Stimulated activated memory B cell treated with anti-CD40 and anti-IgM and Interleukin-4, amounts not matched to agents 10 μg/mL and 1 μg/mL and 100 μg/mL, for 72 hours (primary cell): Measurements from ENCODE around the gene SMOC1.
A peak's percentile ranks its signal among the peaks of the same experiment; 100 is the strongest.

Source experiments
- ATAC-seq: fragments of 150-1000 bp; cut with Tn5 transposase; 2 replicates; pipeline ENCODE4 v1.10.0; 2021
- H3K27ac Mint-ChIP-seq: one replicate; pipeline ENCODE4 v1.8.0; 2022; ENCODE audit warnings: mild to moderate bottlenecking, mixed read lengths
- H3K27me3 Mint-ChIP-seq: one replicate; pipeline ENCODE4 v1.8.0; 2022; ENCODE audit warnings: mixed read lengths
- H3K36me3 Mint-ChIP-seq: one replicate; pipeline ENCODE4 v1.8.0; 2022; ENCODE audit warnings: mixed read lengths
- H3K4me1 Mint-ChIP-seq: one replicate; pipeline ENCODE4 v1.8.0; 2022; ENCODE audit warnings: mixed read lengths
- H3K4me3 Mint-ChIP-seq: one replicate; pipeline ENCODE4 v1.8.0; 2022; ENCODE audit warnings: mild to moderate bottlenecking, moderate library complexity, mixed read lengths
- H3K9me3 Mint-ChIP-seq: one replicate; pipeline ENCODE4 v1.8.0; 2022; ENCODE audit warnings: mixed read lengths

SMOC1 gene

DNA sequence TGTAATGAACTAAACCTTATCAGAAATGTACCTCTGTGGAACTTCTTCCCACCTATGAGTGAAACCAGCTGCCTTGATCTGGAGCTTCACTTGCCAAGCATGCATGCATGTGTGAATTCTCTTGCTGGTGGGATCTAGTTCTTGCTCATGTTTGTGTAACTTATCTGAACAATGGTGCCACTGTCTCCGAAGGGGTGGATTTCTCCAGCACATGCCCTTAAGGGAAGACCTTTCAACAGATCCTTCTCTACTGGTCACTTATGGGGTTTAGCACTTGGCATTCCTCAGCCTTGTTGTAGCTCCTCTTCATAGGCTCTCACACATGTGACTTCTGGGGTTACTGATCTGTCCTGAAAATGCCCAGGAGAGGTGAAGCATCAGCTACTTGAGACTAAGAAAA lies 25.0 kb downstream of the SMOC1 start:
- no peaks in the 10 kb centered on the region for H3K36me3 Mint-ChIP-seq
- H3K4me1 Mint-ChIP-seq, result no peaks in the 10 kb centered on the region
- no peak overlapping the region for H3K27ac Mint-ChIP-seq
- H3K9me3 Mint-ChIP-seq, result peaks cover 2% of the 10 kb centered on the region
- H3K4me3 Mint-ChIP-seq, result no peak overlapping the region
- no peaks in the 10 kb centered on the region for H3K27me3 Mint-ChIP-seq
- ATAC-seq, result no peak

- H3K27me3 Mint-ChIP-seq, result no peaks in the 10 kb centered on the region
- H3K27ac Mint-ChIP-seq, result no peak overlapping the region
- H3K9me3 Mint-ChIP-seq, result no peaks in the 10 kb centered on the region
- no peak for ATAC-seq
- no peaks in the 10 kb centered on the region for H3K36me3 Mint-ChIP-seq
- H3K4me1 Mint-ChIP-seq, result no peaks in the 10 kb centered on the region
- H3K4me3 Mint-ChIP-seq, result no peak overlapping the region
Observed at GRCh38 chr14:69906201-69906600, 27.0 kb downstream of the SMOC1 start.

GRCh38 chr14:69909826-69910550 lies 30.8 kb downstream of the SMOC1 start:
- Mint-ChIP-seq H3K27me3 (peaks cover 2% of the 10 kb centered on the region), H3K4me3 (no peak overlapping the region), H3K9me3 (no peaks in the 10 kb centered on the region), H3K27ac (no peak overlapping the region), H3K4me1 (no peaks in the 10 kb centered on the region), H3K36me3 (no peaks in the 10 kb centered on the region)
- ATAC-seq, result no peak

- Mint-ChIP-seq H3K4me3 (no peak overlapping the region), H3K4me1 (no peaks in the 10 kb centered on the region), H3K27ac (no peak overlapping the region), H3K27me3 (peaks cover 11% of the 10 kb centered on the region), H3K36me3 (no peaks in the 10 kb centered on the region), H3K9me3 (no peaks in the 10 kb centered on the region)
- ATAC-seq, result no peak
Observed at GRCh38 chr14:69910871-69911270, 31.7 kb downstream of the SMOC1 start.

- no peaks in the 10 kb centered on the region for H3K36me3 Mint-ChIP-seq
- ATAC-seq, result no peak
- H3K4me3 Mint-ChIP-seq, result no peak overlapping the region
- peaks cover 26% of the 10 kb centered on the region for H3K27me3 Mint-ChIP-seq
- H3K4me1 Mint-ChIP-seq, result no peaks in the 10 kb centered on the region
- H3K9me3 Mint-ChIP-seq, result no peaks in the 10 kb centered on the region
- H3K27ac Mint-ChIP-seq, result no peak overlapping the region
Observed at GRCh38 chr14:69913686-69914085, 34.5 kb downstream of the SMOC1 start.

GRCh38 chr14:69916396-69916795 lies 37.2 kb downstream of the SMOC1 start:
- H3K4me1 Mint-ChIP-seq, result no peaks in the 10 kb centered on the region
- no peak overlapping the region for H3K27ac Mint-ChIP-seq
- peaks cover 26% of the 10 kb centered on the region for H3K27me3 Mint-ChIP-seq
- H3K9me3 Mint-ChIP-seq, result no peaks in the 10 kb centered on the region
- H3K4me3 Mint-ChIP-seq, result no peak overlapping the region
- no peaks in the 10 kb centered on the region for H3K36me3 Mint-ChIP-seq
- no peak for ATAC-seq

DNA sequence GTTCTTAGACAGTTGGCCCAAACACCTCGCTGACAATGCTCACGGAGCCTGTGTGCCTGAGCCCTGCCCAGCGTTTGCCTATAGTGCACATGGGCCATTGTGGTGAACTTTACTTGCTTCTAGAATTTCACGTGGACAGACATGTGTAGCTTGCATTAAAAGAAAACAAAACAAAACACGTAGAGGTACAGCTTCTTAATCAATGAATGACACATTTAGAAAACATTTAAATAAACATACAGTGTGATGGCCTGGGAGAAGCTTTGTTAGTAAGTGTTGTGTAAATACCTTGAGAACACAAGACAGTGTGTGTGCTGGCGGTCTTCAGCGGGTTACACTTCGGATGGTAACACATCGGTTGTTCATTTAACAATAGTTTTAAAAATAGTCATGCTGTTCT lies 38.1 kb downstream of the SMOC1 start:
- no peak overlapping the region for H3K27ac Mint-ChIP-seq
- no peaks in the 10 kb centered on the region for H3K36me3 Mint-ChIP-seq
- peaks cover 26% of the 10 kb centered on the region for H3K27me3 Mint-ChIP-seq
- H3K4me3 Mint-ChIP-seq, result no peak overlapping the region
- H3K9me3 Mint-ChIP-seq, result no peaks in the 10 kb centered on the region
- ATAC-seq, result no peak
- H3K4me1 Mint-ChIP-seq, result no peaks in the 10 kb centered on the region

- no peaks in the 10 kb centered on the region for H3K36me3 Mint-ChIP-seq
- peaks cover 35% of the 10 kb centered on the region for H3K27me3 Mint-ChIP-seq
- ATAC-seq, result no peak
- H3K27ac Mint-ChIP-seq, result no peak overlapping the region
- no peaks in the 10 kb centered on the region for H3K4me1 Mint-ChIP-seq
- no peak overlapping the region for H3K4me3 Mint-ChIP-seq
- H3K9me3 Mint-ChIP-seq, result no peaks in the 10 kb centered on the region
Observed at GRCh38 chr14:69919815-69920214, 40.6 kb downstream of the SMOC1 start.

- H3K9me3 Mint-ChIP-seq, result no peaks in the 10 kb centered on the region
- no peak overlapping the region for H3K4me3 Mint-ChIP-seq
- H3K27ac Mint-ChIP-seq, result no peak overlapping the region
- H3K4me1 Mint-ChIP-seq, result no peaks in the 10 kb centered on the region
- peaks cover 22% of the 10 kb centered on the region for H3K27me3 Mint-ChIP-seq
- no peaks in the 10 kb centered on the region for H3K36me3 Mint-ChIP-seq
- no peak for ATAC-seq
Observed at GRCh38 chr14:69921052-69921451, 41.8 kb downstream of the SMOC1 start.

DNA sequence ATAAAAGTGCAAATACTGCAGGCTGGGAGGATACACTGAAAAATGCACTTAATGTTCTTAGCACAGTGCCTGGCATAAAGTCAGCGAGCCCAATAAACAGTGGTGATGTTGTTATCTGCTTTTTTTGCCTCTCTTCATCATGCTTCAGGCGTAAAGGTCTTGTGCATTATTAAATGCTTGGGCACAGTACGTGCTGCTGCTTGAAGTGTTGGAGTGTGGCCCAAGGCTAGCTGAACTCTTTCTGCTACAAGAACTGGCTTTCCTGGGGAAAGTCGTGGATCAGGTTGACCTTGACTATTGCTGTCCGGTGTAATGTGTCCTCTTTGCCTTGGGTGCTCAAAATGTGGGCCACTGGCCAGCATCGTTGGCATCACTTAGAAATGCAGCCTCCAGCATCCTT lies 43.0 kb downstream of the SMOC1 start:
- ATAC-seq, result no peak
- H3K36me3 Mint-ChIP-seq, result no peaks in the 10 kb centered on the region
- H3K9me3 Mint-ChIP-seq, result no peaks in the 10 kb centered on the region
- H3K4me3 Mint-ChIP-seq, result no peak overlapping the region
- H3K27me3 Mint-ChIP-seq, result peaks cover 16% of the 10 kb centered on the region
- H3K27ac Mint-ChIP-seq, result no peak overlapping the region
- H3K4me1 Mint-ChIP-seq, result no peaks in the 10 kb centered on the region

GRCh38 chr14:69924201-69924600 lies 45.0 kb downstream of the SMOC1 start:
- no peak overlapping the region for H3K27ac Mint-ChIP-seq
- H3K9me3 Mint-ChIP-seq, result no peaks in the 10 kb centered on the region
- no peaks in the 10 kb centered on the region for H3K4me1 Mint-ChIP-seq
- no peak for ATAC-seq
- no peak overlapping the region for H3K4me3 Mint-ChIP-seq
- no peaks in the 10 kb centered on the region for H3K36me3 Mint-ChIP-seq
- H3K27me3 Mint-ChIP-seq, result peaks cover 28% of the 10 kb centered on the region

DNA sequence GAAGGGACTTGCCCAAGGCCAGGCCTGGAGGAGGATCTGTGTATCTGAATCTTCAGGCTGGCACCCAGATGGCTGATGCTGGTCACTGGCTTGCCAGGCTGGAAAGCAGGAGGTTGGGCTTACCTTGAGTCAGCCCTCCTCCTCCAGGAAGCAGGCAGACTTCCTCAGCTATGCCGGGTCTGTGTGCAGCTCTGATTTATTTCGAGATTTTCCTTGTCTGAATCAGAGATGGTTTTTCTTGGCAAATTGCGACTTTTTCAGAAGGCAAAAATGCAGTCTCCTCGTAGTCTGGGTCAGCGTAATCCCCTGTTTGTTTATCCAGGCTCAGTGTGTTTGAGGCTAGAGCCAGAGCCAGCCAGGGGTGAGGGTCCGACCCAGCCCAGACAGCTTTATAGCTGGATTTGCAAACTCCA lies 48.9 kb downstream of the SMOC1 start:
- no peaks in the 10 kb centered on the region for H3K9me3 Mint-ChIP-seq
- H3K27me3 Mint-ChIP-seq, result peaks cover 62% of the 10 kb centered on the region

GRCh38 chr14:69930780-69931379 lies 51.7 kb downstream of the SMOC1 start:
- no peak overlapping the region for H3K27ac Mint-ChIP-seq
- H3K4me1 Mint-ChIP-seq, result no peaks in the 10 kb centered on the region
- no peaks in the 10 kb centered on the region for H3K9me3 Mint-ChIP-seq
- H3K27me3 Mint-ChIP-seq, result peaks cover 53% of the 10 kb centered on the region
- no peak for ATAC-seq
- H3K36me3 Mint-ChIP-seq, result no peaks in the 10 kb centered on the region
- no peak overlapping the region for H3K4me3 Mint-ChIP-seq

More for the DNA sequence above, 48.9 kb downstream of the SMOC1 start:
- Mint-ChIP-seq H3K36me3 (no peaks in the 10 kb centered on the region), H3K27ac (no peak overlapping the region), H3K4me3 (no peak overlapping the region), H3K4me1 (no peaks in the 10 kb centered on the region)
- ATAC-seq, result no peak

DNA sequence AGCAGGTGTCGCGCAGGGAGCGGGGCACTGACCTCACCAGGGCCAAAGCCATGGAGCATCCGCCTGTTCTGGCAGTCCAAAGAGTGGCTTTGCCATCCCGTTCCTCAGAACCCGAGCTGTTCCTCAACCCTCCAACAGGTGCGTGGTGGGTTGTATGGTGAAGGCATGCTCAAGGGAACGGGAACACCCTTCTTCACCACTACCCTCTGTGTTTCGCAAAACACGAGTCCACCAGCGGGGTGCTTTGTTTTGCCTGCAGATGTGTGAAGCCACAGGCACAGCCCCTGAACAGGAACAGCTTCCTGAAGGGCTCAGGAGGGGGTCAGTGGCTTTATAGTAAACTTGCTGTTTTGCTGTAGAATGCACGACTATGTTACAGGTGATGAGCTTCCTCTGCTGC lies 52.7 kb downstream of the SMOC1 start:
- peak; percentile 7 for ATAC-seq
- Mint-ChIP-seq H3K27me3 (peaks cover 50% of the 10 kb centered on the region), H3K36me3 (no peaks in the 10 kb centered on the region), H3K4me1 (no peaks in the 10 kb centered on the region), H3K9me3 (no peaks in the 10 kb centered on the region), H3K4me3 (no peak overlapping the region), H3K27ac (no peak overlapping the region)

DNA sequence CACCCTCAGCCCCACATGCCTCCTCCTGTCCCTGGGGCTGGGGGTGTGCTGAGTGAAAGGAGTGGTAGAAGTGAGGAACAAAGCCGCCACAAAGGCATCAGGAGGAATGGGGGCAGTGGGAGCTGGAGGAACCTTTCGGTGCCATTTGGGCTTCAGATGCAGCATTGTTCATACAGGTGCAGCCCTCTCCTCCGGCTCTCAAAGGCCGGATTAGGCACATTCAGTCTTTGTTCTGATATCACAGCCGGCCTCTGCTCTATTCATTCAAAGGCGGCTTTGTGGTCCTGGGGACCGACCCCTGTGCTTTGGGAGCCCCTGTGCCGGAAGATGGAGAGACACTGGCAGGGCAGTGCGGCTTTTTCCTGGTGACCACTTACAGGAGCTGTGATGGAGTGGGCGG lies 53.2 kb downstream of the SMOC1 start:
- Mint-ChIP-seq H3K36me3 (no peaks in the 10 kb centered on the region), H3K4me1 (no peaks in the 10 kb centered on the region), H3K27ac (no peak overlapping the region)

GRCh38 chr14:69933623-69934275 lies 54.5 kb downstream of the SMOC1 start:
- no peaks in the 10 kb centered on the region for H3K36me3 Mint-ChIP-seq
- H3K4me3 Mint-ChIP-seq, result no peak overlapping the region
- ATAC-seq, result no peak
- peaks cover 36% of the 10 kb centered on the region for H3K27me3 Mint-ChIP-seq
- H3K9me3 Mint-ChIP-seq, result no peaks in the 10 kb centered on the region
- H3K4me1 Mint-ChIP-seq, result no peaks in the 10 kb centered on the region
- no peak overlapping the region for H3K27ac Mint-ChIP-seq

More for the DNA sequence above, 53.2 kb downstream of the SMOC1 start:
- H3K9me3 Mint-ChIP-seq, result no peaks in the 10 kb centered on the region
- peaks cover 46% of the 10 kb centered on the region for H3K27me3 Mint-ChIP-seq
- ATAC-seq, result peak; percentile 4
- no peak overlapping the region for H3K4me3 Mint-ChIP-seq
